ENCODE results near the gene SCAMP5.

Gene SCAMP5

GRCh38 chr15:75023872-75024636 lies 28.7 kb downstream of the SCAMP5 start:
- no peak for DNase-seq

GRCh38 chr15:75025107-75025506 lies 29.7 kb downstream of the SCAMP5 start:
- no peak for DNase-seq

- DNase-seq = no peak
Observed at GRCh38 chr15:75025548-75026260, 30.3 kb downstream of the SCAMP5 start.

GRCh38 chr15:75027551-75027950 lies 32.2 kb downstream of the SCAMP5 start:
- DNase-seq = no peak

- no peak for DNase-seq
Observed at GRCh38 chr15:75028991-75029377, 33.6 kb downstream of the SCAMP5 start.

- peak; percentile 47 for DNase-seq
Observed at GRCh38 chr15:75029378-75030022, 34.1 kb downstream of the SCAMP5 start.

GRCh38 chr15:75030023-75030413 lies 34.7 kb downstream of the SCAMP5 start:
- DNase-seq = no peak

GRCh38 chr15:75030424-75030823 lies 35.1 kb downstream of the SCAMP5 start:
- DNase-seq = no peak

GRCh38 chr15:75031848-75032247 lies 36.5 kb downstream of the SCAMP5 start:
- DNase-seq = no peak

GRCh38 chr15:75032395-75032794 lies 37.0 kb downstream of the SCAMP5 start:
- no peak for DNase-seq

- DNase-seq = no peak
Observed at GRCh38 chr15:75033809-75034208, 38.4 kb downstream of the SCAMP5 start.

GRCh38 chr15:75034615-75035014 lies 39.3 kb downstream of the SCAMP5 start:
- DNase-seq = no peak

GRCh38 chr15:75036212-75036616 lies 40.9 kb downstream of the SCAMP5 start:
- DNase-seq = no peak

GRCh38 chr15:75037685-75038084 lies 42.3 kb downstream of the SCAMP5 start:
- no peak for DNase-seq

- no peak for DNase-seq
Observed at GRCh38 chr15:75038231-75038630, 42.9 kb downstream of the SCAMP5 start.

- no peak for DNase-seq
Observed at GRCh38 chr15:75042730-75043508, 47.6 kb downstream of the SCAMP5 start.

GRCh38 chr15:75043509-75044257 lies 48.3 kb downstream of the SCAMP5 start:
- no peak for DNase-seq

GRCh38 chr15:75044258-75044878 lies 49.0 kb downstream of the SCAMP5 start:
- no peak for DNase-seq

GRCh38 chr15:75045332-75046015 lies 50.1 kb downstream of the SCAMP5 start:
- no peak for DNase-seq

- DNase-seq = no peak
Observed at GRCh38 chr15:75048394-75048793, 53.0 kb downstream of the SCAMP5 start.

- peak; percentile 84 for DNase-seq
Observed at GRCh38 chr15:75049392-75049791, 54.0 kb downstream of the SCAMP5 start.

All from NCI-H1694 treated with DMSO at 0.1 percent for 48 hours (cell line).